DND-41 (cell line): ENCODE data around the gene PARVA.

Experiments
- ATAC-seq: fragments of 200-7000 bp; cut with Tn5 transposase; 3 replicates; pipeline ENCODE4 v1.9.1; 2021; ENCODE audit warnings: low read depth; ENCODE audit not compliant: insufficient read depth
- DNase-seq: peaks from one replicate; pipeline ENCODE4 v3.0.0-alpha.2; 2020
- H2AFZ ChIP-seq: 2 replicates; pipeline ENCODE4 v1.6.0; 2012; ENCODE audit warnings: low read depth, low read length
- H3K27ac ChIP-seq: 2 replicates; pipeline ENCODE4 v1.5.1; 2012; ENCODE audit warnings: low read length, inconsistent platforms
- H3K27me3 ChIP-seq: fragments of 200-600 bp; sonication (generic); 2 replicates; pipeline ENCODE4 v1.6.0; 2012; ENCODE audit warnings: low read length, mild to moderate bottlenecking, inconsistent platforms; ENCODE audit not compliant: insufficient read depth, poor library complexity
- H3K36me3 ChIP-seq: 2 replicates; pipeline ENCODE4 v1.5.1; 2012; ENCODE audit warnings: low read length, inconsistent platforms; ENCODE audit not compliant: insufficient read depth
- H3K4me1 ChIP-seq: 2 replicates; pipeline ENCODE4 v1.5.1; 2012; ENCODE audit warnings: mild to moderate bottlenecking, low read length; ENCODE audit not compliant: insufficient read depth
- H3K4me2 ChIP-seq: 2 replicates; pipeline ENCODE4 v1.6.0; 2012; ENCODE audit warnings: mild to moderate bottlenecking, moderate library complexity, low read length, inconsistent platforms; ENCODE audit not compliant: insufficient read depth
- H3K4me3 ChIP-seq, 2 experiments: fragments of 200-600 bp in 1 of 2; shearing (Covaris generic) in 1 of 2; 2 replicates each; pipeline ENCODE4 v1.5.1; 2012 to 2016; ENCODE audit warnings: inconsistent platforms in 2 of 2, low read length in 2 of 2, mild to moderate bottlenecking in 2 of 2, low read depth in 1 of 2, moderate library complexity in 1 of 2
- H3K79me2 ChIP-seq: 2 replicates; pipeline ENCODE4 v1.6.0; 2012; ENCODE audit warnings: low read length, inconsistent platforms; ENCODE audit not compliant: insufficient read depth
- H3K9ac ChIP-seq: 2 replicates; pipeline ENCODE4 v1.6.0; 2012; ENCODE audit warnings: low read depth, mild to moderate bottlenecking, inconsistent platforms, low read length, moderate library complexity
- H3K9me3 ChIP-seq: 2 replicates; pipeline ENCODE4 v1.5.1; 2012; ENCODE audit warnings: low read length, moderate library complexity, mild to moderate bottlenecking, inconsistent platforms; ENCODE audit not compliant: insufficient read depth, severe bottlenecking
- H4K20me1 ChIP-seq: 2 replicates; pipeline ENCODE4 v1.6.0; 2012; ENCODE audit warnings: low read length; ENCODE audit not compliant: insufficient read depth
- EZH2 ChIP-seq: IDR thresholded peaks from 3 replicates; pipeline ENCODE4 v1.6.1; 2012; ENCODE audit warnings: borderline replicate concordance, low read depth, mild to moderate bottlenecking, moderate library complexity, low read length, inconsistent platforms; ENCODE audit not compliant: severe bottlenecking
- TF ChIP-seq, protein P1 (sequence below): IDR thresholded peaks from 2 replicates; pipeline ENCODE4 v1.5.1; 2012; ENCODE audit warnings: borderline replicate concordance, low read length, moderate library complexity, mild to moderate bottlenecking; ENCODE audit not compliant: poor library complexity, severe bottlenecking; ENCODE audit errors: extremely low read depth

PARVA gene

DNA sequence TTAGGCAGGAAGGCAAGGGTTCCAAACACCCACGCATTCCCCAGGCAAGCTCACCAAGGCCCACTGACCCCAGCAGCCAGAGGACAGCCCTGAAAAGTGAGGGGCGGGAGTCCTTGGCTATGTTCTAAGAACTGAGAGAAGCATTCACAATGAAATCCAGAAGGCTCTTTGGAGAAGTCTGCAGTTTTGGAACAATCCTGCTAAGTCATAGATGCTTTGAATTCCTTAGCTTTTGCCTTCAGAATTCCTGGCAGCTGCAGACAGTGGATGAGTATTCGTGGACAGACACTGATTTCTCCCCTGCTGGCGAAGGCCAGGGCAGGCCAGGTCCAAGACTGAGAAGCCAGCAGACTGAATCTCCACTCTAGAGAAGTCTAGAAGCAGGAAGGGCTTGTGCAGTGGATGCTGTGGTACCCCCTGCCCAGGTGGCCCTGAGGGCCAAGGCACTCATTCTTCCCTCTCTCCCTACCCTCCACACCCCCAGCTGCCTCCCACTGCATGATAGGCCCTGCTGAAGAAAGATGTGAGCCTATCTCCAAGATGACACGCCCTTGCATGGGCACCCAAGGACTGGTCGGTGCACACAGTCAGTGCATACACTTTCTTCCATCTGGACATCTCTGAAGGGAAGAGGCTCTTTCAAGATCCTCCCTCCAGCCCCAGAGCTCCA lies 163.7 kb downstream of the PARVA start:
- no peak for TF ChIP-seq EZH2
- TF ChIP-seq, protein P1, sequence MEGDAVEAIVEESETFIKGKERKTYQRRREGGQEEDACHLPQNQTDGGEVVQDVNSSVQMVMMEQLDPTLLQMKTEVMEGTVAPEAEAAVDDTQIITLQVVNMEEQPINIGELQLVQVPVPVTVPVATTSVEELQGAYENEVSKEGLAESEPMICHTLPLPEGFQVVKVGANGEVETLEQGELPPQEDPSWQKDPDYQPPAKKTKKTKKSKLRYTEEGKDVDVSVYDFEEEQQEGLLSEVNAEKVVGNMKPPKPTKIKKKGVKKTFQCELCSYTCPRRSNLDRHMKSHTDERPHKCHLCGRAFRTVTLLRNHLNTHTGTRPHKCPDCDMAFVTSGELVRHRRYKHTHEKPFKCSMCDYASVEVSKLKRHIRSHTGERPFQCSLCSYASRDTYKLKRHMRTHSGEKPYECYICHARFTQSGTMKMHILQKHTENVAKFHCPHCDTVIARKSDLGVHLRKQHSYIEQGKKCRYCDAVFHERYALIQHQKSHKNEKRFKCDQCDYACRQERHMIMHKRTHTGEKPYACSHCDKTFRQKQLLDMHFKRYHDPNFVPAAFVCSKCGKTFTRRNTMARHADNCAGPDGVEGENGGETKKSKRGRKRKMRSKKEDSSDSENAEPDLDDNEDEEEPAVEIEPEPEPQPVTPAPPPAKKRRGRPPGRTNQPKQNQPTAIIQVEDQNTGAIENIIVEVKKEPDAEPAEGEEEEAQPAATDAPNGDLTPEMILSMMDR = no peak
- no peak for ATAC-seq
- DNase-seq = no peak
- Histone ChIP-seq H3K27me3 (peaks cover 19% of the 10 kb centered on the region), H3K4me1 (no peaks in the 10 kb centered on the region), H3K36me3 (no peaks in the 10 kb centered on the region), H4K20me1 (no peaks in the 10 kb centered on the region), H2AFZ (no peak overlapping the region), H3K27ac (no peak overlapping the region), H3K9ac (no peak overlapping the region), H3K4me3 (no peak overlapping the region), H3K79me2 (no peaks in the 10 kb centered on the region), H3K9me3 (no peaks in the 10 kb centered on the region), H3K4me2 (no peak overlapping the region)

DNA sequence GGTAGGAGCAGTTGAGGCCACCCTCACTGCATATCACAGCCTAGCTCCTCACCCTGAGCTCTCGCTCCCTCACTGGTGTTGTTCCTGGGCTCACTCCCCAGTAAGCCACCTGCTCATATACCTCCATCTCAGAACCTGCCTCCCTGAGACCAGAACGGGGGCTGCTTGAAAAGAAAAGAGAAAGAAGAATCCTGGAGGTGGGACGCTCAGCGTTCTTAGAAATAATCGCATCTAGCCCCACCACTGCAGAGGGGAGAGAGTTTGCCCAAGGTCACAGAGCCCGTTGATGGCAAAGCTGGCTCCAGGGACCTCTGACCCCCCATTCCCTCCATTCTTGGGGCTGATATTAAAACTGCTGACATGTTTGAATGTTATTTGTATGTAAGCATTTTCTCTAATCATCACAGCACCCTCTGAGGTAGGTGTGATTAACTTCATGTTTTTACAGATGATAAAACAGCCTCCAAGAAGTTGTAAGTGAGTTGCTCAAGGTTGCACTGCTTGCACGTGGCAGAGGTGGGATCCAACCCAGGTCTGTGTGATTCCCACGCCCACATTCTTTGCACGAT lies 164.3 kb downstream of the PARVA start:
- Histone ChIP-seq H3K27ac (no peak overlapping the region), H3K27me3 (peaks cover 19% of the 10 kb centered on the region), H3K9me3 (no peaks in the 10 kb centered on the region), H4K20me1 (no peaks in the 10 kb centered on the region), H3K9ac (no peak overlapping the region), H2AFZ (no peak overlapping the region), H3K36me3 (no peaks in the 10 kb centered on the region), H3K4me3 (no peak overlapping the region), H3K4me1 (no peaks in the 10 kb centered on the region), H3K79me2 (no peaks in the 10 kb centered on the region), H3K4me2 (no peak overlapping the region)
- TF ChIP-seq EZH2 = no peak
- TF ChIP-seq, protein P1 = no peak
- DNase-seq (no peak), ATAC-seq (no peak)

DNA sequence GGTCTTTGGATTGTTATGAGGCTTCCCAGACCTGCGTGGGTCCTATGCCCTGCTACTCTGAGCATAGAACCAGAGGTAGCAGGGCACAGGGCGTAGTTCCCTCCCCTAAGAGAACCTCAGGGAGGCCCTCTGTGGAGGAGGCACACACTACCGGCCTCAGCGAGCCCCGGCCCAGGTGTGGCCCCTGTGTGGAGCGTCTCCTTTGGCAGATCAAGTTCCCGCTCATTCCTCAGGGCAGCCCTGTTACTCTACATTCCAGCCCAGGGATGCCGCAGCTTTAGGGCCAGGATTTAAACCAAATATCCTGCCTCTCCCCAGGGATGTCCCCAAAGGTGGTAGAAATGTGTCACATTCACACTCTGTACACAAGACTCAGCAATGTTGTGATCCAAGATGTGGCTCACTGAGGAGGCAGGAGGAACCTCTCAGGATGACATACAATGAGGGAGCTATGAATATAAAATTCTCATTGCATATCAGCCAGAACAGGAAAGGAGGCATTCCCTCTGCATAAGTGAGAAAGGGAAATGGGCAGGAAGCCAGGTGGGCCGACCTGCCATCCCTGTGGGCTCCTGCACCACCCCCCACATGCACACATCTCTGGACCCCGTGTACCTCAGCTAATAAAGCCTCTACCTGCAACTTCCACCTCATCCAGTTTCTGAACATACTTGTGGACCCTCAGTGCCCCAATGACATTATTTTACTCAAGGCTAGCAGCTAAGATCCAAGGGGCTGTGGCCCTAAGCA lies 165.0 kb downstream of the PARVA start:
- Histone ChIP-seq H3K4me1 (no peaks in the 10 kb centered on the region), H2AFZ (no peak overlapping the region), H3K9me3 (no peaks in the 10 kb centered on the region), H4K20me1 (no peaks in the 10 kb centered on the region), H3K79me2 (no peaks in the 10 kb centered on the region), H3K27ac (no peak overlapping the region), H3K36me3 (no peaks in the 10 kb centered on the region), H3K9ac (no peak overlapping the region), H3K27me3 (peaks cover 19% of the 10 kb centered on the region), H3K4me3 (no peak overlapping the region), H3K4me2 (no peak overlapping the region)
- ATAC-seq (no peak), DNase-seq (no peak)
- TF ChIP-seq, protein P1 = no peak
- no peak for TF ChIP-seq EZH2
